ENCODE measurements around the gene ATP10B. TPM values are rescaled to one million over a fixed set of nuclear protein-coding genes. Genes with fewer than 3 reads are reported as not detected.

Gene ATP10B
- polyA plus RNA-seq, 1 donor (not counting 4 experiments of a cell fraction or from before 2014, with no cell fraction given) = 0.25 TPM

- DNase-seq (ENCODE audit: low read depth, low spot score) = no peak
- H3K79me2 ChIP-seq (ENCODE audit: control insufficient read depth, insufficient read depth, low read length) = no peaks in the 10 kb centered on the region
- dilution Hi-C loops (cut with MboI; ENCODE audit: extremely low pct_ligation_motif_present, low sequenced_read_pairs) = no loop called here
- no peak for TF ChIP-seq EZH2 (IDR thresholded peaks at IDR 0.05; ENCODE audit: low read length)
- TF ChIP-seq, protein P1, sequence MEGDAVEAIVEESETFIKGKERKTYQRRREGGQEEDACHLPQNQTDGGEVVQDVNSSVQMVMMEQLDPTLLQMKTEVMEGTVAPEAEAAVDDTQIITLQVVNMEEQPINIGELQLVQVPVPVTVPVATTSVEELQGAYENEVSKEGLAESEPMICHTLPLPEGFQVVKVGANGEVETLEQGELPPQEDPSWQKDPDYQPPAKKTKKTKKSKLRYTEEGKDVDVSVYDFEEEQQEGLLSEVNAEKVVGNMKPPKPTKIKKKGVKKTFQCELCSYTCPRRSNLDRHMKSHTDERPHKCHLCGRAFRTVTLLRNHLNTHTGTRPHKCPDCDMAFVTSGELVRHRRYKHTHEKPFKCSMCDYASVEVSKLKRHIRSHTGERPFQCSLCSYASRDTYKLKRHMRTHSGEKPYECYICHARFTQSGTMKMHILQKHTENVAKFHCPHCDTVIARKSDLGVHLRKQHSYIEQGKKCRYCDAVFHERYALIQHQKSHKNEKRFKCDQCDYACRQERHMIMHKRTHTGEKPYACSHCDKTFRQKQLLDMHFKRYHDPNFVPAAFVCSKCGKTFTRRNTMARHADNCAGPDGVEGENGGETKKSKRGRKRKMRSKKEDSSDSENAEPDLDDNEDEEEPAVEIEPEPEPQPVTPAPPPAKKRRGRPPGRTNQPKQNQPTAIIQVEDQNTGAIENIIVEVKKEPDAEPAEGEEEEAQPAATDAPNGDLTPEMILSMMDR (optimal IDR thresholded peaks at IDR 0.05 in 1 of 3, IDR thresholded peaks at IDR 0.05 in 1 of 3, conservative IDR thresholded peaks at IDR 0.05 in 1 of 3; ENCODE audit: extremely low read depth in 1 of 3, insufficient read depth in 2 of 3, low read length in 3 of 3) = no peak
- no peaks in the 10 kb centered on the region for H3K27me3 ChIP-seq (ENCODE audit: control insufficient read depth, extremely low read depth, insufficient read depth, low read length)
- H3K27ac ChIP-seq (ENCODE audit: control insufficient read depth, insufficient read depth, low read length) = no peak overlapping the region
- H3K4me3 ChIP-seq (ENCODE audit: control insufficient read depth in 2 of 3, extremely low read depth in 1 of 3, insufficient read depth in 2 of 3, low read depth in 1 of 3, low read length in 3 of 3) = no peak overlapping the region
- H3K36me3 ChIP-seq (ENCODE audit: control insufficient read depth in 2 of 2, extremely low read depth in 1 of 2, insufficient read depth in 2 of 2, low read length in 2 of 2) = no peaks in the 10 kb centered on the region
- no peaks in the 10 kb centered on the region for H4K20me1 ChIP-seq (ENCODE audit: control insufficient read depth, extremely low read depth, insufficient read depth, low read length)
- no peak overlapping the region for H3K4me2 ChIP-seq (ENCODE audit: control insufficient read depth, extremely low read depth, insufficient read depth, low read depth, low read length)
- no peak for FAIRE-seq
- no peak overlapping the region for H3K9ac ChIP-seq (ENCODE audit: control insufficient read depth, extremely low read depth, insufficient read depth, low read length)
- H3K9me3 ChIP-seq (ENCODE audit: control insufficient read depth, low read depth, low read length) = no peaks in the 10 kb centered on the region
- H3K4me1 ChIP-seq (ENCODE audit: control insufficient read depth, extremely low read depth, insufficient read depth, low read length) = no peaks in the 10 kb centered on the region
- H2AFZ ChIP-seq (ENCODE audit: control insufficient read depth, low read length) = no peak overlapping the region
- H3K9me1 ChIP-seq (ENCODE audit: control insufficient read depth, extremely low read depth, insufficient read depth, low read length) = no peaks in the 10 kb centered on the region
Measured at GRCh38 chr5:160641405-160641804, 210.6 kb downstream of the ATP10B start.

- Histone ChIP-seq H3K9me3 (ENCODE audit: control insufficient read depth, low read depth, low read length) (no peaks in the 10 kb centered on the region), H2AFZ (ENCODE audit: control insufficient read depth, low read length) (no peak overlapping the region), H3K4me2 (ENCODE audit: control insufficient read depth, extremely low read depth, insufficient read depth, low read depth, low read length) (no peak overlapping the region), H3K9ac (ENCODE audit: control insufficient read depth, extremely low read depth, insufficient read depth, low read length) (no peak overlapping the region), H3K36me3 (ENCODE audit: control insufficient read depth in 2 of 2, extremely low read depth in 1 of 2, insufficient read depth in 2 of 2, low read length in 2 of 2) (no peaks in the 10 kb centered on the region), H3K27ac (ENCODE audit: control insufficient read depth, insufficient read depth, low read length) (no peak overlapping the region), H3K79me2 (ENCODE audit: control insufficient read depth, insufficient read depth, low read length) (no peaks in the 10 kb centered on the region), H3K27me3 (ENCODE audit: control insufficient read depth, extremely low read depth, insufficient read depth, low read length) (no peaks in the 10 kb centered on the region), H3K9me1 (ENCODE audit: control insufficient read depth, extremely low read depth, insufficient read depth, low read length) (no peaks in the 10 kb centered on the region), H3K4me1 (ENCODE audit: control insufficient read depth, extremely low read depth, insufficient read depth, low read length) (no peaks in the 10 kb centered on the region), H4K20me1 (ENCODE audit: control insufficient read depth, extremely low read depth, insufficient read depth, low read length) (no peaks in the 10 kb centered on the region), H3K4me3 (ENCODE audit: control insufficient read depth in 2 of 3, extremely low read depth in 1 of 3, insufficient read depth in 2 of 3, low read depth in 1 of 3, low read length in 3 of 3) (no peak overlapping the region)
- TF ChIP-seq EZH2 (IDR thresholded peaks at IDR 0.05; ENCODE audit: low read length) = no peak
- TF ChIP-seq, protein P1 (optimal IDR thresholded peaks at IDR 0.05 in 1 of 3, IDR thresholded peaks at IDR 0.05 in 1 of 3, conservative IDR thresholded peaks at IDR 0.05 in 1 of 3; ENCODE audit: extremely low read depth in 1 of 3, insufficient read depth in 2 of 3, low read length in 3 of 3) = no peak
- FAIRE-seq (no peak), DNase-seq (ENCODE audit: low read depth, low spot score) (no peak)
- dilution Hi-C loops (cut with MboI; ENCODE audit: extremely low pct_ligation_motif_present, low sequenced_read_pairs) = no loop called here
Measured at GRCh38 chr5:160640406-160640805, 211.6 kb downstream of the ATP10B start.

Data from keratinocyte (primary cell).